HCT116 (cell line): Measurements from ENCODE around the gene FOXK2. TPM values are rescaled to one million over a fixed set of nuclear protein-coding genes. Genes with fewer than 3 reads are reported as not detected.

Experiments used
- ATAC-seq: fragments of 200-7000 bp; cut with Tn5 transposase; 2 replicates; pipeline ENCODE4 v1.9.1; 2020; ENCODE audit warnings: mild to moderate bottlenecking, moderate library complexity
- BruUV-seq: library from RNA; stranded (reverse); fragments of 400-500 nt; replicated peaks from 2 replicates; lab custom pipeline; 2021; lab: Mats Ljungman, UMichigan
- CTCF ChIA-PET: fragments of 300-600 bp; sonication (Branson Sonifier 250); formaldehyde crosslinking; loops from one replicate; lab custom pipeline; 2021; ENCODE audit warnings: antibody characterized with exemption; lab: Charles Lee
- POLR2A ChIA-PET: fragments of 300-600, 350-600 bp; sonication (Branson Sonifier 250); formaldehyde crosslinking; loops from one replicate; lab custom pipeline; 2021; ENCODE audit warnings: antibody characterized with exemption; lab: Charles Lee
- RAD21 ChIA-PET, 2 experiments: fragments of 300-600 bp; sonication (Branson Sonifier 250); formaldehyde crosslinking; loops; one replicate each; lab custom pipeline; 2023; ENCODE audit warnings: low total read pairs in 2 of 2; ENCODE audit not compliant: uncharacterized antibody in 2 of 2, unreplicated experiment in 2 of 2, low non-redundant PET in 1 of 2; lab: Charles Lee
- DNase-seq: peaks from one replicate; pipeline ENCODE4 v3.0.0-alpha.2; 2010; ENCODE audit warnings: low read depth, low spot score
- H2AFZ ChIP-seq: fragments of 200-600 bp; shearing (Covaris generic), sonication (generic); 2 replicates; pipeline ENCODE4 v1.6.1; 2017; ENCODE audit warnings: low read depth, mixed run types, mixed read lengths, antibody characterized with exemption, low read length; ENCODE audit not compliant: poor library complexity, severe bottlenecking
- H3K27ac ChIP-seq: 2 replicates; pipeline ENCODE4 v1.5.1; 2012; ENCODE audit warnings: low read depth, low read length
- H3K27me3 ChIP-seq: fragments of 200-600 bp; sonication (generic); 2 replicates; pipeline ENCODE4 v1.6.1; 2016; ENCODE audit warnings: mixed run types, low read length, mixed read lengths; ENCODE audit not compliant: insufficient read depth
- H3K36me3 ChIP-seq, 2 experiments: fragments of 200-500 bp in 1 of 2; fragments of 200-600 bp in 1 of 2; sonication (Bioruptor generic) in 1 of 2; sonication (generic) in 1 of 2; 2 replicates each; pipeline versions ENCODE4 v1.5.1 to v1.6.1; 2014 to 2016; ENCODE audit warnings: low read length in 2 of 2, inconsistent platforms in 1 of 2, mixed read lengths in 1 of 2, mixed run types in 1 of 2; ENCODE audit not compliant: insufficient read depth in 2 of 2, control insufficient read depth in 1 of 2
- H3K4me1 ChIP-seq, 2 experiments: fragments of 200-600 bp in 1 of 2; sonication (generic) in 1 of 2; 2 replicates each; pipeline versions ENCODE4 v1.5.1 to v1.6.1; 2012 to 2017; ENCODE audit warnings: low read length in 2 of 2, inconsistent platforms in 1 of 2, mild to moderate bottlenecking in 1 of 2, mixed read lengths in 1 of 2, mixed run types in 1 of 2, moderate library complexity in 1 of 2; ENCODE audit not compliant: insufficient read depth in 2 of 2, control insufficient read depth in 1 of 2
- H3K4me2 ChIP-seq: fragments of 200-600 bp; sonication (generic); 2 replicates; pipeline ENCODE4 v1.6.1; 2017; ENCODE audit warnings: mixed run types, low read length, mixed read lengths
- H3K4me3 ChIP-seq, 2 experiments: fragments of 200-600 bp in 1 of 2; sonication (generic) in 1 of 2; replicated peaks in 1 of 2; 2 replicates each; pipeline ENCODE4 v1.5.1; 2011 to 2016; ENCODE audit warnings: low read length in 2 of 2, control low read depth in 1 of 2, low read depth in 1 of 2, mild to moderate bottlenecking in 1 of 2, mixed read lengths in 1 of 2, mixed run types in 1 of 2
- H3K79me2 ChIP-seq: fragments of 200-600 bp; sonication (generic); 2 replicates; pipeline ENCODE4 v1.6.1; 2017; ENCODE audit warnings: mild to moderate bottlenecking, mixed run types, low read length, moderate library complexity, mixed read lengths; ENCODE audit not compliant: insufficient read depth
- H3K9ac ChIP-seq: fragments of 200-600 bp; sonication (generic); 2 replicates; pipeline ENCODE4 v1.6.1; 2016; ENCODE audit warnings: low read length, mixed read lengths
- H3K9me2 ChIP-seq: fragments of 200-600 bp; sonication (generic), shearing (Covaris generic); 2 replicates; pipeline ENCODE4 v1.6.1; 2017; ENCODE audit warnings: mixed run types, mild to moderate bottlenecking, moderate library complexity; ENCODE audit not compliant: insufficient read depth
- H3K9me3 ChIP-seq, 2 experiments: fragments of 200-500 bp in 1 of 2; fragments of 200-600 bp in 1 of 2; sonication (Bioruptor generic) in 1 of 2; sonication (generic) in 1 of 2; 2 replicates each; pipeline ENCODE4 v1.6.1; 2014 to 2017; ENCODE audit warnings: low read length in 2 of 2, mixed read lengths in 2 of 2, inconsistent platforms in 1 of 2, low read depth in 1 of 2, mild to moderate bottlenecking in 1 of 2, mixed run types in 1 of 2, moderate library complexity in 1 of 2; ENCODE audit not compliant: control insufficient read depth in 1 of 2, insufficient read depth in 1 of 2
- H4K20me1 ChIP-seq: fragments of 200-600 bp; sonication (generic), shearing (Covaris generic); 2 replicates; pipeline ENCODE4 v1.6.1; 2017; ENCODE audit warnings: mixed run types, mild to moderate bottlenecking, moderate library complexity; ENCODE audit not compliant: insufficient read depth
- CEBPB ChIP-seq: IDR thresholded peaks from 2 replicates; pipeline ENCODE4 v1.6.1; 2012; ENCODE audit warnings: low read depth
- CTCF ChIP-seq, 3 experiments: fragments of 200-600 bp in 1 of 3; sonication (generic) in 1 of 3; IDR thresholded peaks in 2 of 3; conservative IDR thresholded peaks in 1 of 3; 2 replicates each; pipeline ENCODE4 v1.5.1; 2012 to 2017; ENCODE audit warnings: low read depth in 2 of 3, low read length in 2 of 3, antibody characterized with exemption in 1 of 3, borderline replicate concordance in 1 of 3, control low read depth in 1 of 3, mild to moderate bottlenecking in 1 of 3, mixed read lengths in 1 of 3, mixed run types in 1 of 3, moderate library complexity in 1 of 3; ENCODE audit not compliant: insufficient read depth in 1 of 3
- EGR1 ChIP-seq: IDR thresholded peaks from 2 replicates; pipeline ENCODE4 v1.6.1; 2012; ENCODE audit warnings: low read depth
- ELF1 ChIP-seq: IDR thresholded peaks from 2 replicates; pipeline ENCODE4 v1.6.1; 2012; ENCODE audit warnings: low read depth, borderline replicate concordance
- JUND ChIP-seq: IDR thresholded peaks from 2 replicates; pipeline ENCODE4 v1.6.1; 2012
- MAX ChIP-seq: IDR thresholded peaks from 2 replicates; pipeline ENCODE4 v1.6.1; 2012
- POLR2A ChIP-seq: IDR thresholded peaks from 2 replicates; pipeline ENCODE4 v1.7.0; 2011; ENCODE audit warnings: borderline replicate concordance; ENCODE audit not compliant: insufficient read depth, insufficient read length; ENCODE audit errors: extremely low read depth
- RAD21 ChIP-seq: IDR thresholded peaks from 2 replicates; pipeline ENCODE4 v1.6.1; 2012; ENCODE audit warnings: low read depth, mild to moderate bottlenecking
- REST ChIP-seq: IDR thresholded peaks from 2 replicates; pipeline ENCODE4 v1.6.1; 2012; ENCODE audit warnings: low read depth
- SP1 ChIP-seq: IDR thresholded peaks from 2 replicates; pipeline ENCODE4 v1.6.1; 2012; ENCODE audit warnings: low read depth
- SRF ChIP-seq: IDR thresholded peaks from 2 replicates; pipeline ENCODE4 v1.6.1; 2012; ENCODE audit warnings: low read depth
- TCF7L2 ChIP-seq: IDR thresholded peaks from 2 replicates; pipeline ENCODE4 v1.7.0; 2011; ENCODE audit warnings: borderline replicate concordance, inconsistent platforms; ENCODE audit not compliant: insufficient read depth, insufficient read length; ENCODE audit errors: extremely low read depth
- YY1 ChIP-seq: IDR thresholded peaks from 2 replicates; pipeline ENCODE4 v1.6.1; 2011; ENCODE audit warnings: low read length, low read depth, moderate library complexity, mild to moderate bottlenecking; ENCODE audit not compliant: insufficient replicate concordance; ENCODE audit errors: extremely low read depth
- ZFX ChIP-seq: fragments of 450-650 bp; IDR thresholded peaks from 2 replicates; pipeline ENCODE4 v1.6.1; 2017
- ZNF274 ChIP-seq: fragments of 200-500 bp; sonication (Bioruptor generic); IDR thresholded peaks from 2 replicates; pipeline ENCODE4 v1.6.1; 2014; ENCODE audit warnings: mild to moderate bottlenecking, low read depth, low read length, inconsistent platforms
- intact Hi-C: fragments of 100-400 bp; cut with micrococcal nuclease; formaldehyde crosslinking; loops from 2 replicates; pipeline ENCODE4 v1.10.0; 2022
- total RNA-seq: library from RNA; stranded (reverse); gene quantifications from one replicate; pipeline ENCODE4 v1.2.1, GENCODE V29; 2021; ENCODE audit not compliant: unreplicated experiment

FOXK2 gene
- total RNA-seq, 1 experiment from 2014 or later = 122 TPM

- Histone ChIP-seq H3K4me3 (no peak overlapping the region), H3K79me2 (peaks cover 45% of the 10 kb centered on the region), H3K9ac (no peak overlapping the region), H3K9me2 (no peaks in the 10 kb centered on the region), H3K9me3 (no peaks in the 10 kb centered on the region), H3K4me1 (peaks cover 0 to 21% of the 10 kb centered on the region in 2 experiments; a peak in 2 of 4 replicates), H3K4me2 (no peak overlapping the region), H3K27me3 (no peaks in the 10 kb centered on the region), H4K20me1 (peaks cover 4% of the 10 kb centered on the region; the same call in 1 of the 2 replicates), H2AFZ (no peak overlapping the region), H3K27ac (no peak overlapping the region; the same call in 1 of the 2 replicates), H3K36me3 (peaks cover 48 to 52% of the 10 kb centered on the region in 2 experiments)
- TF ChIP-seq ELF1 (no peak), REST (no peak), POLR2A (no peak), JUND (no peak), ZFX (no peak), SP1 (no peak), CTCF (IDR thresholded peaks at IDR 0.05 in 2 of 3, conservative IDR thresholded peaks at IDR 0.05 in 1 of 3; ENCODE audit: borderline replicate concordance in 1 of 3, insufficient read depth in 1 of 3, low read depth in 2 of 3, low read length in 2 of 3) (no peak), YY1 (no peak), SRF (no peak), EGR1 (no peak), ZNF274 (no peak), TCF7L2 (no peak), RAD21 (no peak), CEBPB (no peak), MAX (no peak)
- BruUV-seq = no TSS peak
- no peak for ATAC-seq
- DNase-seq = no peak
- POLR2A ChIA-PET = interaction anchor here (0.6 kb wide), 1 partner anchor 212 kb away, joined by 4 read pairs; no protein-coding TSS in a partner anchor
- intact Hi-C loops = no loop called here
- RAD21 ChIA-PET = interaction anchor here in 1 of 2 experiments (0.7 kb wide), 1 partner anchor 173 kb away, joined by 6 read pairs; no protein-coding TSS in a partner anchor
- CTCF ChIA-PET = no interaction called here
These were observed 67.2 kb downstream of the FOXK2 start for GRCh38 chr17:82586576-82587233.
